GM12874 (cell line): ENCODE data around the gene TRPC6.

Source experiments
- TF ChIP-seq, protein P1 (sequence below): IDR thresholded peaks from 2 replicates; pipeline ENCODE4 v1.5.1; 2011; ENCODE audit warnings: low read depth, mild to moderate bottlenecking, control low read depth, low read length, moderate library complexity; ENCODE audit not compliant: insufficient read depth

The TRPC6 gene

DNA sequence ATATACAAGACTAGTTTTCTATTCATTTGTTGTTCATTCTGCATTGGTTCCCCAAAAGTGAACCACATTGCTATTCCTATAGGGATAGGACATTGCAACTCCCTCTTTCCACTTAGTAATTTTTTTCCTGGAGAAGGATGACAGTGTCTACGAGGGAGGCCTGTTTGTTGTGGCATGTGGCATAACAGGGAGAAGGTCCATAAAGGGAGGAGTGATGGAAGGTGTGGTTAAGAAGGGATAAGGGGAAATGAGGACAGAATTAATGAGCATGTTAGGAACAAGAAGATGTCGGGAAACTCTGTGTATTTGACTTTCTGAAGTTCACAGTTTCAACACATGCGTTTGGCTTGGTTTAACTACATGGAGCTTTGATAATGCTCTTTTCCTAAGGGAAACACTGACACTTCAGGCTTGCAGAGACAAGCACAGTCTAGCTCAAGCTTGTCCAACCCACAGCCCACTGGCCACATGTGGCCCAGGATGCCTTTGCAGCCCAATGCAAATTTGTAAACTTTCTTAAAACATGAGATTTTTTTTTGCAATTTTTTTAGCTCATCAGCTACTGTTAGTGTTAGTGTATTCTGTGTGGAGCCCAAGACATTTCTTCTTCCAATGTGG is 149.7 kb downstream of the TRPC6 start:
- TF ChIP-seq, protein P1, sequence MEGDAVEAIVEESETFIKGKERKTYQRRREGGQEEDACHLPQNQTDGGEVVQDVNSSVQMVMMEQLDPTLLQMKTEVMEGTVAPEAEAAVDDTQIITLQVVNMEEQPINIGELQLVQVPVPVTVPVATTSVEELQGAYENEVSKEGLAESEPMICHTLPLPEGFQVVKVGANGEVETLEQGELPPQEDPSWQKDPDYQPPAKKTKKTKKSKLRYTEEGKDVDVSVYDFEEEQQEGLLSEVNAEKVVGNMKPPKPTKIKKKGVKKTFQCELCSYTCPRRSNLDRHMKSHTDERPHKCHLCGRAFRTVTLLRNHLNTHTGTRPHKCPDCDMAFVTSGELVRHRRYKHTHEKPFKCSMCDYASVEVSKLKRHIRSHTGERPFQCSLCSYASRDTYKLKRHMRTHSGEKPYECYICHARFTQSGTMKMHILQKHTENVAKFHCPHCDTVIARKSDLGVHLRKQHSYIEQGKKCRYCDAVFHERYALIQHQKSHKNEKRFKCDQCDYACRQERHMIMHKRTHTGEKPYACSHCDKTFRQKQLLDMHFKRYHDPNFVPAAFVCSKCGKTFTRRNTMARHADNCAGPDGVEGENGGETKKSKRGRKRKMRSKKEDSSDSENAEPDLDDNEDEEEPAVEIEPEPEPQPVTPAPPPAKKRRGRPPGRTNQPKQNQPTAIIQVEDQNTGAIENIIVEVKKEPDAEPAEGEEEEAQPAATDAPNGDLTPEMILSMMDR: no peak

GRCh38 chr11:101433151-101433550 is 150.7 kb downstream of the TRPC6 start:
- TF ChIP-seq, protein P1: no peak

GRCh38 chr11:101429703-101430540 is 153.9 kb downstream of the TRPC6 start:
- TF ChIP-seq, protein P1: no peak

DNA sequence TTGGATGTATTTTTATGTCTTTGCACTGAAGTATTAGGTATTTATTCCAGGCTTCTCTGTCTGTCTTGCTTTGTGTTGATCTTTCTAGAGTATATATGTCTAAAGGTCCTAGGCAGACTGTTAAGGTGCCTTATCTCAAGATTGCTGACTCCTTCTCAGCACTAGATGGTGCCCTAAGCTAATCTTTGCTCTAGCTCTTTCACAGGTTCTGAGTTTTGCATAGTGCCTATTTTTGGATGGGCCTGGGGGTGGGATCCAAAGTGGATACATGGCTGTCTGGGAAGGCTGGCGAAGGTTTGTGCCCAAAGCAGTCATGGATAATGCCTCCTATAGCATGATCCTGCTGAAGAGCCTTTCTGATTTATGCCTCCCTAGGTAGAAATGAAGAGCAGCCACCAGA is 154.9 kb downstream of the TRPC6 start:
- TF ChIP-seq, protein P1: peak; percentile 36; the same call in 1 of the 2 replicates

- TF ChIP-seq, protein P1: no peak
These were observed 176.5 kb downstream of the TRPC6 start for GRCh38 chr11:101407324-101407723.
